Measurements from ENCODE around the gene PTEN. TPM values are rescaled to one million over a fixed set of nuclear protein-coding genes. Genes with fewer than 3 reads are reported as not detected.
A peak's percentile ranks its signal among the peaks of the same experiment; 100 is the strongest.
"Not testable (repeated sequence)": the region's sequence is repeated elsewhere in the genome, so short reads cannot be mapped to it uniquely, and the experiment has no call there.

PTEN gene
- total RNA-seq, 4 donors from 2014 or later = 27.9 to 131 (median 68.1) TPM

GRCh38 chr10:87862679-87863052, 759 bp upstream of the PTEN start:
- 0% methylated on average over 11 to 13 of the region's 21 CpGs for WGBS, 2 donors
- TF ChIP-seq CTCF (IDR thresholded peaks at IDR 0.05) = no peak
- no peak for TF ChIP-seq POLR2A (IDR thresholded peaks at IDR 0.05)
- Histone ChIP-seq H3K4me3 (peak overlapping the region; percentile 69 to 97 (median 92)), H3K36me3 (no peaks in the 10 kb centered on the region), H3K9me3 (no peaks in the 10 kb centered on the region), H3K27me3 (no peaks in the 10 kb centered on the region), H3K27ac (peak overlapping the region; percentile 96 to 99 (median 98)), H3K4me1 (peaks cover 4 to 26% (median 10%) of the 10 kb centered on the region in 3 donors)
- no peak for DNase-seq
- intact Hi-C loops (cut with DNase I) = loop anchor here (10.0 kb wide), 1 partner anchor 692 kb away; no protein-coding TSS in a partner anchor

GRCh38 chr10:87863951-87864495, 598 bp downstream of the PTEN start:
- 0 to 1% methylated on average over 1 to 8 of the region's 47 CpGs for WGBS, 2 donors
- not testable (repeated sequence) for H3K27me3 ChIP-seq, DNase-seq, H3K36me3 ChIP-seq, H3K9me3 ChIP-seq
- Histone ChIP-seq H3K4me3 (peak overlapping the region; percentile 69 to 97 (median 92)), H3K4me1 (peaks cover 8 to 39% (median 10%) of the 10 kb centered on the region in 3 donors), H3K27ac (peak overlapping the region; percentile 96 to 99 (median 98))
- intact Hi-C loops (cut with DNase I) = loop anchor here (10.0 kb wide), 1 partner anchor 691 kb away; no protein-coding TSS in a partner anchor

- Histone ChIP-seq H3K9me3 (no peaks in the 10 kb centered on the region), H3K27me3 (no peaks in the 10 kb centered on the region), H3K36me3 (no peaks in the 10 kb centered on the region), H3K4me1 (peaks cover 11 to 45% (median 14%) of the 10 kb centered on the region in 3 donors), H3K4me3 (peak overlapping the region; percentile 69 to 97 (median 92)), H3K27ac (peak overlapping the region; percentile 96 to 99 (median 98))
- intact Hi-C loops (cut with DNase I) = loop anchor here (10.0 kb wide), 1 partner anchor 690 kb away; no protein-coding TSS in a partner anchor
- 1% methylated on average over 16 of the region's 16 CpGs for WGBS, 2 donors
- DNase-seq = no peak
- TF ChIP-seq POLR2A (IDR thresholded peaks at IDR 0.05) = no peak
- TF ChIP-seq CTCF (IDR thresholded peaks at IDR 0.05) = no peak
Observed at GRCh38 chr10:87864496-87865059, 1.2 kb downstream of the PTEN start.

GRCh38 chr10:87865241-87865881, 1.9 kb downstream of the PTEN start:
- peaks cover 11 to 49% (median 16%) of the 10 kb centered on the region in 3 donors for H3K4me1 ChIP-seq
- DNase-seq = no peak
- intact Hi-C loops (cut with DNase I) = loop anchor here (10.0 kb wide), 1 partner anchor 689 kb away; no protein-coding TSS in a partner anchor
- peak overlapping the region; percentile 96 to 99 (median 98) for H3K27ac ChIP-seq
- H3K36me3 ChIP-seq = no peaks in the 10 kb centered on the region
- no peak for TF ChIP-seq POLR2A (IDR thresholded peaks at IDR 0.05)
- no peak for TF ChIP-seq CTCF (IDR thresholded peaks at IDR 0.05)
- H3K9me3 ChIP-seq = no peaks in the 10 kb centered on the region
- H3K4me3 ChIP-seq = peak overlapping the region; percentile 69 to 97 (median 92)
- no peaks in the 10 kb centered on the region for H3K27me3 ChIP-seq
- WGBS, 2 donors = 1 to 3% methylated on average over 4 of the region's 4 CpGs

- Histone ChIP-seq H3K27me3 (no peaks in the 10 kb centered on the region), H3K36me3 (no peaks in the 10 kb centered on the region), H3K9me3 (no peaks in the 10 kb centered on the region), H3K4me1 (peaks cover 7 to 49% (median 16%) of the 10 kb centered on the region in 3 donors), H3K27ac (peak overlapping the region; percentile 0 to 99 (median 96)), H3K4me3 (peak overlapping the region; percentile 69 to 97 (median 92))
- WGBS, 2 donors = 0 to 1% methylated on average over 3 of the region's 3 CpGs
- intact Hi-C loops (cut with DNase I) = loop anchor here (10.0 kb wide), 1 partner anchor 688 kb away; no protein-coding TSS in a partner anchor
- TF ChIP-seq CTCF (IDR thresholded peaks at IDR 0.05) (no peak), POLR2A (IDR thresholded peaks at IDR 0.05) (no peak)
- no peak for DNase-seq
Observed at GRCh38 chr10:87866412-87866974, 3.1 kb downstream of the PTEN start.

Measured in esophagus squamous epithelium (tissue), 5 donors.